Posterior vena cava (tissue), 2 donors: ENCODE measurements around the gene SMOC2. TPM values are rescaled to one million over a fixed set of nuclear protein-coding genes. Genes with fewer than 3 reads are reported as not detected.

ENCODE experiments used
- total RNA-seq, 2 donors: library from RNA; stranded (reverse); fragmentation: NEBNext Ultra II Directional; extraction: Animal tissue kit (Norgen Biotek cat#: 25700); gene quantifications; one replicate each; pipeline ENCODE4 v1.2.1, GENCODE V29; 2021
- donor health status: DM: yes; HTN: yes; CAD: no.
- donor health status: DM: yes; HTN: yes; CAD: no.

Gene SMOC2
- total RNA-seq, 2 donors from 2014 or later = 77.6 to 176 TPM

Other genes starting within 250 kb of the SMOC2 start
- 1 to 10 TPM in 1 of 2 donors, under 1 TPM in 1; 0.24 to 1.7 TPM for gene DACT2, start 121.4 kb upstream of the SMOC2 start, total RNA-seq